Retinal pigment epithelial cell (primary cell): Measurements from ENCODE around the gene SACS.

ENCODE experiments used
- DNase-seq: peaks from one replicate; pipeline ENCODE4 v3.0.0-alpha.2; 2010; ENCODE audit warnings: low read depth
- H3K4me3 ChIP-seq: 2 replicates; pipeline ENCODE4 v1.5.1; 2011; ENCODE audit warnings: mild to moderate bottlenecking, low read length, control low read depth, moderate library complexity
- CTCF ChIP-seq: conservative IDR thresholded peaks from 2 replicates; pipeline ENCODE4 v1.5.1; 2011; ENCODE audit warnings: low read depth, low read length, control low read depth, inconsistent platforms

Gene SACS

DNA sequence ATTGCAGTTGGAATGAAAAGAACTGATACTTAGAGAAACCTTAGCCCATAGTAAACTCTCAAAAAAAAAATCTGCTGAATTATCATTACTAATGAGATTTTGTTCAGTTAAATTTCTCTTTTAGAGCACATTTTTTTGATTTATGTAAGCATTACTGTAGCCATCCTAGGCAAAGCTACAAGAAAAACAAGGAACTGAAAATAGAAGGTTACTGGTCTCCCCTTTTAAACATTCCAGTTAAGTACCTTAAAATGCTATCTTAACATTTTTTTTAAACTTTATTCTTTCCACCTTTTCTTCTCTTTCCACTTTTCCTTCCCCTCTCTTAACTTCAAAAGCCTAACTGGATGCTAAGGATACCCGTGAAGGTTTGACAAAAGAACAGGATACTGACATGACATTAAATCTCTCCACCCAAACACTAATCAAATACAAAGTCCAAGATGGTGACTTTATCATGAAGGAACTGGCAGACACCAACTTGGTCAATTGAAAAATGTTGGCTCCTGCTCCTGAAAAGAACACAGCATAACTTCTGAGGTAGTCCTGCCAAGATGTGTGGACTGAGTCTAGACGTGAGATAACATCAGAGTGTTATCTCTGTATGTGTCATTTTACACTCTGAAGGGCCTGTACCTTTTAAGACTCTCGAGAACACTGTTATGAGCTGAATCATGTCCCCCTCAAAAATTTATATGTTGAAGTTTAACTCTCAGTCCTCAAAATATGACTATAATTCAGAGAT is 29.5 kb upstream of the SACS start:
- no peak for TF ChIP-seq CTCF
- no peak overlapping the region for H3K4me3 ChIP-seq
- no peak for DNase-seq

DNA sequence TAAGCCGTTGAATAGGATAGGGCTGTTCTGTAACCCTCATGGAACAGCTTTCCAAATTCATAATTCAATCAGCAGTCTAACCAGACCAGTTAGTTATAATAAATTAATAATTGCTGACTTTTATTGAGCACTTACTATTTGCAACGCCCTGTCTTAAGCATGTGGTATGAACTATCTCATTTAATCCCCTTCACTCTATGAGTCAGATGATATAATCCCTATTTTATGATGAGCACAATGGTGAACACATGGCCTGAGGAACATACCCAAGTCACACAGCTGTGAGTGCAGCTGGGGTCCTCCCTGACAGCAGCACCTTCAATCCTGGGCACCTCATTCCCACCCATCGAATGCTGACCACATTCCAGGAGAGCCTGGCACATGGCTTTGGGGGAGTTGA is 28.0 kb upstream of the SACS start:
- no peak overlapping the region for H3K4me3 ChIP-seq
- TF ChIP-seq CTCF, result no peak
- no peak for DNase-seq

DNA sequence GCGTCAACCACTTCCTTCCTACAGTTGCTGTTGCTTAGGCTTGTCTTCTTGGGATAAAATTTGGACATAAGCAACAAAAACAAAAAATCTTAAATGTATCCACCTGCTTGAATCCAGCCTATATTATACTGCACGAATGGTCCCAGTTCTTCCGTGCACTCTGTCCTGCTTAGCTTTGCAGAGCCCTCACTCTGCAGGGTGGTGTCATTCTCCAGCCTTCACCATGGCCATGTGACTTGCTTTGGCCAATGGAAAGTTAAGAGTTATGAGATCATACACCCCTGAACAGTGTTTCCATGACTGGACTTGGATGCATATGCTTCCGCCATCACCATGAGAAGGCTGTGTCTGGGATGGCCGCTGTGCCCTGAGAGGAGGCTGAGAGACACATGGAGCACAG is 27.4 kb upstream of the SACS start:
- DNase-seq, result no peak
- TF ChIP-seq CTCF, result no peak
- H3K4me3 ChIP-seq, result no peak overlapping the region

DNA sequence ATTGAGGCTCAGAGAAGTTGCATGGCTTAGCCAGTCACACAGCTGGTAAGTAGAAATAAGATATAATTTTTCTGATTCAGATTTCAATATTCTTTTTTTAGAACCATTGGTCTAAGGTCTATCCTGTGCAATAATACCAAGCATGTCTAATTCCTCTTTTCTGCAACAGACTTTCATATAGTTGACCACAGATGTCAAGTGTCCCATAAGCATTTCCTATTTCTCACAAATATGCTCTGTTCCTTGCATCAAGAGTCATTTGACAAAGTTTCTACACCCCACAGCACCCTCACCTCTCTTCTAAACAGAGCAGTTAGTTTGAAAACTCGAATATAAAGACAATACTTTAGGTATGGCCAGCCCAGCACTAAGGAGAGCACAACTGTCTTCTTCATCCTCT is 26.8 kb upstream of the SACS start:
- TF ChIP-seq CTCF, result no peak
- no peak for DNase-seq
- H3K4me3 ChIP-seq, result no peak overlapping the region

GRCh38 chr13:23458989-23459388 is 25.5 kb upstream of the SACS start:
- TF ChIP-seq CTCF, result no peak
- no peak overlapping the region for H3K4me3 ChIP-seq
- DNase-seq, result no peak

DNA sequence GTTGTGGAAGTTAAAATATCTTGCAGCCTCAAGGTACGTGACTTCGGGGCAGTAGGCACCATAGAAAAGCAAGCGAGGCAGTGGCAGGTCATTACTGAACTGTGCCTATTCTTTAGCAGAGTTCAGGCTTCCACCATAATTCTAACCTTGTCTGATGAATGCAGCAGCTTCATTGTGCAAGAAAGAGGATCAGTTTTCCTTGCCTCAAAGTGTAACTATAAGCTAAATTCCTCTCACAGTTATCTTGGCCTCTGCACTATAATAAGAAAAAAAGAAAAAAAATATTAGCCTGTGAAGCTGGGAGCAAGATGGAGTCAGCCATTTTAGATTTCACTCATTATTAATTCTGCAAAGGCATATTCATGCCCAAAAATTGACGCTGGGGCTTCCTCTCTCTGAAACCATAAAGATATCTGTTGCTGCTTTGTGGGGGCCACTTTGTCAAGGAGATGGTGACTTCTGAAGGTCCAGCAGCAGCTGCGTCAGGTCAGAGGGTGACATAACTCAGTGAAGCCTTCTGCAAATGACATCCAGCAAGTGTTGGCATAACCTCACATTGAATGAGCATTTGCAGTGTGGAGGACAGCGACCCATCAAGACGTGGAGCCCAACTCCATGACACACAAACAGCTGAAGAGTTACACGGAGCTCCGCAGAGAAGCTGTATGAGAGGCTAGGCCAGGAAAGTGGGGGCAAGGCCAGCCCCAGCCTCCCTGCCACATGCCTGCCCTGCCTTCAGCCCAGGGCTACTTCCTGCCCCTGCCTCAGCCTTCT is 23.1 kb upstream of the SACS start:
- TF ChIP-seq CTCF, result no peak
- DNase-seq, result no peak

More for the DNA sequence above, 23.1 kb upstream of the SACS start:
- no peak overlapping the region for H3K4me3 ChIP-seq
